ENCODE measurements around the gene SRL.

Gene SRL

DNA sequence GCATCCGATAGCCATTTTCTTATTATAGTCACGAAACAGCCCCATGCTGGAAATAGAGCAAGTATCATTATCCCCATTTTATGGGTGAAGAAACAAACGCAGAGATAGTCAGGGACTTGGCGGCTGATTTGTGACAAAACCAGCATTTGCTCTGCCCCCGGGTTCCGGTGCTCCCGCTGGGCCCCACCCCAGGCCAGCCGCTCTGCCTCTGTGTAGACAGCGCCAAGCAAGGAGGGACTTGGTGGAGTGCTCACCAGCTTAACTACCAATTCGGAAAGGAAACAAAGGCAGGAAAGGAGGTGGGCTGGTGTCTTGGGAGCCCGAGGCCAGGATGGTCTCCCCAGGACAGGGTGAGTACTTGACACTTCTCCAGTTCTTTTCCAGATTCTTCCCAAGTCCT, 10.0 kb downstream of the SRL start:
- no peak for TF ChIP-seq CTCF (IDR thresholded peaks at IDR 0.05)

DNA sequence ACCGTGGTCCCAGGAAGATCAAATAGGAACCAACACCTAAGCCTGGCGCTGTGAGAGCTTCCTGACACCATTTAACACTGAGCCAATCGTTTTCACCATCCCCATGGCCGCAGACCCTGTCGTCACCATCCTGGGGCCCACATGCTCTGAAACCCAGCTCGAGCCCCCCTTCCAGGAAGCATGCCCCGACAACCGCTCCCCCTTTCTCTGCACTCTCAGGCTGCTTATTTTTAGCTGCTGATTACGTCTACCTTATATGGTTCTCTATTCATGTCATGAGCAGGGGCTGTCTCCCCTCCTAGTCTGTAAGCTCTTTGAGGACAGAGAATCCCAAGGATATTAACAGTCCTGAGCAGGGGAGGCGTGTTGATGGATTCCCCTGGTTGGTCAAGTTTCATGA, 10.5 kb downstream of the SRL start:
- TF ChIP-seq CTCF (IDR thresholded peaks at IDR 0.05), result no peak

- no peak for TF ChIP-seq CTCF (IDR thresholded peaks at IDR 0.05)
These were observed 14.9 kb downstream of the SRL start for GRCh38 chr16:4227040-4227332.

DNA sequence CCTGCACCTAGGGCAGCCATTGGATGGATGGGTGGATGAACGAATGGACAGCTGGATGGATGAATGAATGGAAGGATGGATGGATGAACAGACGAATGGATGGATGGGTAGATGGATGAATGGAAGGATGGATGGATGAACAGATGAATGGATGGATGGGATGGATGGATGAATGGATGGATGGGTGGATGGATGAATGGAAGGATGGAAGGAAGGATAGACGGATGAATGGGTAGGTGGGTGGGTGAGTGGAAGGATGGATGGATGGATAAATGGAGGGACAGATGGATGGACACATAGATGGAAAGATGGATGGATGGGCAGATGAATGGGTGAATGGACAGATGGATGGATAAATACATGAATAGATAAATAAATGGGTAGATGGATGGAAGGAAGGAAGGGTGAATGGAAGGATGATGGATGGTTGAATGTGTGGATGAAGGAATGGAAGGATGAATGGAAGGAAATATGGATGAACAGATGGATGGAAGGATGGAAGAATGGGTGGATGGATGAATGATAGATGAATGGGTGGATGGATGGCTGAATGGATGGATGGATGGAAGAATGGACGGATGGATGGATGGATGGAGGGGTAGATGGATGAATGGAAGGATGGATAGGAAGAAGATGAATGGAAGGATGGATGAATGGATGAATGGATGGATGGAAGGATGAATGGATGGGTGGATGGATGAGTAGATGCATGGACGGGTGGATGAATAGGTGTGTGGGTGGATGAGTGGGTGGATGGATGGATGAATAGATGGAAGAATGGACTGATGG, 15.4 kb downstream of the SRL start:
- no peak for TF ChIP-seq CTCF (IDR thresholded peaks at IDR 0.05)

GRCh38 chr16:4225075-4225474, 16.8 kb downstream of the SRL start:
- no peak for TF ChIP-seq CTCF (IDR thresholded peaks at IDR 0.05)

DNA sequence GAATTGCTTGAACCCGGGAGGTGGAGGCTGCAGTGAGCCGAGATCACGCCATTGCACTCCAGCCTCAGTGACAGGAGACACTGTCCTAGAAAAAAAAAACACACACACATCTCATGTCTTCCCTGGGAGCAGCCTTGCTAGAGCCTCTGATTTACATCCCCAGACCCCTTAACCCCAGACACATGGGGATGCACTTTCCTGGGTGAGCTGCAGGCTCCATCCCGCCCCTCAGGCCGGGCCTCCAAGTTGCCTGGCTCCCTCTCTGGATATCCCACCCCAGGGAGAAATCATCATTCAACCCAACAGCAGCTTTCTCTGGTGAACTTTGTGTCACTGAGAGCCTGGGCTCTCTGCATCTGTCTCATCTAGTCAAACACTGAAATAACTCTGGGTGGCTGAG, 21.5 kb downstream of the SRL start:
- no peak for TF ChIP-seq CTCF (IDR thresholded peaks at IDR 0.05)

- TF ChIP-seq CTCF (IDR thresholded peaks at IDR 0.05), result no peak
These were observed 23.7 kb downstream of the SRL start for GRCh38 chr16:4218202-4218601.
